T-helper 1 cell treated with Interleukin-12 subunit alpha and Interleukin-12 subunit beta and Interleukin-4 antibody, amounts not matched to agents 30 μg/mL and 1 μg/mL, for 36 hours (primary cell): Measurements from ENCODE around the gene ABHD18.
A peak's percentile ranks its signal among the peaks of the same experiment; 100 is the strongest.
"Not testable (repeated sequence)": the region's sequence is repeated elsewhere in the genome, so short reads cannot be mapped to it uniquely, and the experiment has no call there.

ENCODE experiments used
- H3K27ac Mint-ChIP-seq: one replicate; pipeline ENCODE4 v1.8.0; 2021; ENCODE audit warnings: mild to moderate bottlenecking, mixed read lengths
- H3K27me3 Mint-ChIP-seq: one replicate; pipeline ENCODE4 v1.8.0; 2021; ENCODE audit warnings: low read depth, mixed read lengths
- H3K36me3 Mint-ChIP-seq: one replicate; pipeline ENCODE4 v1.8.0; 2021; ENCODE audit warnings: low read depth, mixed read lengths
- H3K4me1 Mint-ChIP-seq: one replicate; pipeline ENCODE4 v1.8.0; 2021; ENCODE audit warnings: low read depth, mixed read lengths
- H3K4me3 Mint-ChIP-seq: one replicate; pipeline ENCODE4 v1.8.0; 2021; ENCODE audit warnings: mild to moderate bottlenecking, moderate library complexity, mixed read lengths
- H3K9me3 Mint-ChIP-seq: one replicate; pipeline ENCODE4 v1.8.0; 2021; ENCODE audit warnings: mixed read lengths

Gene ABHD18

DNA sequence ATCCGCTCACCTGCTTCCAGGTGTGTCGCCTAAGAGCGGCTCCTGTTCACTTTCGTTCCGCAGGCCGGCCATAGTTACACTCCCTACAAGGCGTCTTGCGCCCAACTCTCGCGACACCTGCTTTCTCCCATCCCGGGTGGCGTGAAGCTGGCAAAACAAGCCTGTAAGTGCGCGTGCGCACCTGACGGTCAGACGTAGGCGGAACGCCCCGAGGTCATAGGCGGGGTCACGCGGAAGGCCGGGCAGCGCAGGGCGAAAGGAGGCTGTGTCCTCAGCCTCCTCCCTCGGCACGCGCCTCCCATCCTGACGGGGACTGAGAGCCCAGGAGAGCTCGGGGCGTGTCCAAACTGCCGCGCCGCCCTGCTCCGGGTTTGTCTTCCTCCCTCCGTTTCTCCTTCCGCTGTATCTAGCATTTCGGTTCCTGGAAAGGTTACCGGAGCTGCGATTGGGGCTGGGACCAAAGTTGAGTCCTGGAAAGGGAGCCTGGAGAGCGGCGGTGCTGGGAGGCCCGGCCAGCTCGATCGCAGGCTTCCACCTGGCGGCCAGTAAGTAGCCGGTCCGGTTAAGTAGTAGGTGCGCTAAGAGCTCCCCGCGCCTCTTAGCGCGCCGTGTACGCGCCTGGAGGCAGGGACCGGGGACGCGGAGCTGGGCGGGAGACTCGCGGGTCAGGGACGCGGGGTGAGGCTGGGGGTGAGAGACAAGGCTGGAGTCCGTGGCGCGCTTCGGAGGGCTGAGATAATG lies at the start of gene ABHD18, which contains the start of gene MFSD8:
ABHD18 (plus strand) TSS at position 345 of the 741 bp plus-strand sequence. CDS start 17,550 bp downstream, outside the sequence.
MFSD8 (minus strand) TSS at position 112 of the 741 bp plus-strand sequence; CDS start at position 72, 40 bp downstream.
- peak within 1 kb of the TSS; percentile 78 for H3K4me3 Mint-ChIP-seq
- H3K9me3 Mint-ChIP-seq: no peaks in the 10 kb centered on the region
- peaks cover 5% of the 10 kb centered on the region for H3K36me3 Mint-ChIP-seq
- H3K27me3 Mint-ChIP-seq: no peaks in the 10 kb centered on the region
- peaks cover 24% of the 10 kb centered on the region for H3K4me1 Mint-ChIP-seq
- peak within 1 kb of the TSS; percentile 85 for H3K27ac Mint-ChIP-seq

DNA sequence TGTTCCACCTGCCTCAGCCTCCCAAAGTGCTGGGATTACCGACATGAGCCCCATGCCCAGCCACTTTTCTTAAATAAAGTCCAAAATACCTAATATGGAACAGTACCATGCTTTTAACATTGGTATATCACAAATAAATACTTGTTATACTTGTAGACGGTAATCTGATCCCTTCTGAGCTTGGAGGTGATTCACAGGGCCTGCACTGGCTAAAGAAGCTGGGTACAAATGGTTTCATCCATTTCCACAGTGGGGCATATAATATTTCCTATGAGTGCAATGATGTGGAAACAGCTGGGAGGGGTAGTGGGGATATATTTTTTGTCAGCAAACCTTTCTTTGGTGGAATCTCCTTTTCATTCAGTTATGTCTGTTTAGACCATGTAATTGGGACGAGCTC lies 48.7 kb upstream of the ABHD18 start:
- peaks cover 13% of the 10 kb centered on the region for H3K36me3 Mint-ChIP-seq
- no peak overlapping the region for H3K4me3 Mint-ChIP-seq
- no peaks in the 10 kb centered on the region for H3K9me3 Mint-ChIP-seq
- H3K4me1 Mint-ChIP-seq: no peaks in the 10 kb centered on the region
- no peak overlapping the region for H3K27ac Mint-ChIP-seq
- no peaks in the 10 kb centered on the region for H3K27me3 Mint-ChIP-seq

DNA sequence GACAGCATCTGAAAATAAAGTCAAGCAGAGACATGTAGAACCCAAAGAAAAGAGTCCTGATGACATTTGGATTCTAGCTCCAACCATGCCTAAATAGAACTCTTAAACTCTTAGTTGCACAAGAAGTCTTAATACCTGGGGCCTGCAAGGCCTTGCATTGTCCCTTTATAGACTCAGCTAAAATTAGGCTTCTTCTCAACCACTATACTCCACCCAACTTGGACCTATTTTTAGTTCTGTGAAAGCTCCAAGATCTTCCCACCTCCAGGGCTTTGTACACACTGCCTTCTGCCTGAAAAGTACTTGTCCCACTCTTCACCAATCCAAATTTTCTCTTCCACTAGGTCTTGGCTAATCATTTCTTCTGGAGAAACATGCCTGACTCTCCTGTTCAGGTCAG lies 48.1 kb upstream of the ABHD18 start:
- H3K27me3 Mint-ChIP-seq: no peaks in the 10 kb centered on the region
- peaks cover 13% of the 10 kb centered on the region for H3K36me3 Mint-ChIP-seq
- H3K4me1 Mint-ChIP-seq: no peaks in the 10 kb centered on the region
- H3K27ac Mint-ChIP-seq: no peak overlapping the region
- no peaks in the 10 kb centered on the region for H3K9me3 Mint-ChIP-seq
- H3K4me3 Mint-ChIP-seq: no peak overlapping the region

DNA sequence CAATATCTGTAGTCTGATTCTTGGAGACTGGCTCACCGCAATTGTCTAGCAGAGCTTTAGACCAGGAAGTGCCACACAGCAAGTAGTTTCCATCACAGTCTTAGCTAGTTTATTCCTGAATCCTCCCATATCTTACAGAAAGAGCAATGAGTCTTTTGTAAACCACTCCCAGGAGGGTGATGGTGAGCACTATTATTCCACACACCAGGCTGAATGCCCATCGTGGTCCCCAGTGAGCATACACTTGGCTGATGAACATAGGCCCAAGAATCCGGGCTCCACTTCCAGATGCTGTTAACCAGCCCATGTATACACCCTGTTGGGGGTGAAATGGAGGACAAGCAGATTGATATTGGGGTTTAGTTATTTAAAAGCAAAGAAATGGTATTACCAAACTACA lies 44.7 kb upstream of the ABHD18 start:
- Mint-ChIP-seq H3K4me3 (no peak overlapping the region), H3K27ac (no peak overlapping the region), H3K36me3 (peaks cover 17% of the 10 kb centered on the region), H3K27me3 (no peaks in the 10 kb centered on the region), H3K4me1 (no peaks in the 10 kb centered on the region), H3K9me3 (no peaks in the 10 kb centered on the region)

DNA sequence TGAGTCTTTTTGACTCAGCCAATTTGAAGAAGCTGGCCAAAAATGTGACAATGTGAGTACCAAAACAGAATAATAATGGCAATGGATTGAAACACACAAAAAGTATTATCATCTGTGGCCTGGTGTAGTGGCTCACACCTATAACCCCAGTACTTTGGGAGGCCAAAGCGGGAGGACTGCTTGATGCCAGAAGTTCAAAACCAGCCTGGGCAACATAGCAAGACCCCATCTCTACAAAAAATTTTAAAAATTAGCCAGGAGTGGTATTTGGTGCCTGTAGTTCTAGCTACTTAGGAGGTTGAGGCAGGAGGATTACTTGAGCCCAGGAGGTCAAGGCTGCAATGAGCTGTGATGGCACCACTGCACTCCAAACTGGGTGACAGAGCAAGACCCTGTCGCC lies 43.0 kb upstream of the ABHD18 start:
- H3K9me3 Mint-ChIP-seq: no peaks in the 10 kb centered on the region
- H3K27ac Mint-ChIP-seq: no peak overlapping the region
- H3K4me1 Mint-ChIP-seq: no peaks in the 10 kb centered on the region
- no peak overlapping the region for H3K4me3 Mint-ChIP-seq
- no peaks in the 10 kb centered on the region for H3K27me3 Mint-ChIP-seq
- peaks cover 23% of the 10 kb centered on the region for H3K36me3 Mint-ChIP-seq

DNA sequence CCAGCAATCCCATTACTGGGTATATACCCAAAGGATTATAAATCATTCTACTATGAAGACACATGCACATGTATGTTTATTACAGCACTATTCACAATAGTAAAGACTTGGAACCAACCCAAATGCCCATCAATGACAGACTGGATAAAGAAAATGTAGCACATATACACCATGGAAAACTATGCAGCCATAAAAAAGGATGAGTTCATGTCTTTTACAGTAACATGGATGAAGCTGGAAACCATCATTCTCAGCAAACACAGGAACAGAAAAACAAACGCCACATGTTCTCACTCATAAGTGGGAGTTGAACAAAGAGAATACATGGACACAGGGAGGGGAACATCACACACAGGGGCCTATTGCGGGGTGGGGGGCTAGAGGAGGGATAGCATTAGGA lies 39.5 kb upstream of the ABHD18 start:
- not testable (repeated sequence) for H3K9me3 Mint-ChIP-seq, H3K4me3 Mint-ChIP-seq, H3K27ac Mint-ChIP-seq, H3K27me3 Mint-ChIP-seq, H3K4me1 Mint-ChIP-seq
- peaks cover 15% of the 10 kb centered on the region for H3K36me3 Mint-ChIP-seq

DNA sequence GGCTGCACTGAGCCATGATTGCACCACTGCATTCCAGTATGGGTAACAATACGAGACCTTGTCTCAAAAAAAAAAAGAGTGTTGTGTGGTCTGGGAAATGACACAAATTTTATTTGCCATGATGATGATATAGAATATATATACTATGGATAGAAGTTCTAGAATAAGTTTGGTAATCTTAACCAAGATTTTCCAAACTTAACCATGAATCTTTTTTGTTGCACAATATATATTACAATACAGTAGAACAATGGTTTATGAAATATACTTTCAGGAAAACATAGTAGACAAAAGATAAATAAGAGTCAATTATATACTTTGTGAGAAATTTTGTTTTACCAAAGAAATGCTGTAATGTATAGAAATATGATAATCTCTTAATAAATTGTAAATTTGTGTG lies 35.0 kb upstream of the ABHD18 start:
- Mint-ChIP-seq H3K36me3 (peaks cover 9% of the 10 kb centered on the region), H3K4me1 (no peaks in the 10 kb centered on the region), H3K9me3 (no peaks in the 10 kb centered on the region), H3K27me3 (no peaks in the 10 kb centered on the region), H3K4me3 (no peak overlapping the region), H3K27ac (no peak overlapping the region)

DNA sequence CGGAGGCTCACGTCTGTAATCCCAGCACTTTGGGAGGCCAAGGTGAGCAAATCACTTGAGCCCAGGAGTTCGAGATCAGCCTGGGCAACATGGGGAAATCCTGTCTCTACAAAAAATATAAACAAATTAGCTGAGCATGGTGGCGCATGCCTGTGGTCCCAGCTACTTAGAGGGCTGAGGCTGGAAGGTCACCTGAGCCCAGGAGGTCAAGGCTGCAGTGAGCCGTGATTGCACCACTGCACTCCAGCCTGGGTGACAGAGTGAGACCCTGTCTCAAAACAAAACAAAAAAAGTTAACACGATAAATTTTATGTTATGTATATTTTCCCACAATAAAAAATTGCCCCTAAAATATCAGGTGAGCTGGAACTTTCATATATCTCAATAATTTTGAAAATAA lies 33.4 kb upstream of the ABHD18 start:
- H3K27ac Mint-ChIP-seq, H3K4me3 Mint-ChIP-seq, H3K9me3 Mint-ChIP-seq, H3K27me3 Mint-ChIP-seq, H3K36me3 Mint-ChIP-seq, H3K4me1 Mint-ChIP-seq: not testable (repeated sequence)

DNA sequence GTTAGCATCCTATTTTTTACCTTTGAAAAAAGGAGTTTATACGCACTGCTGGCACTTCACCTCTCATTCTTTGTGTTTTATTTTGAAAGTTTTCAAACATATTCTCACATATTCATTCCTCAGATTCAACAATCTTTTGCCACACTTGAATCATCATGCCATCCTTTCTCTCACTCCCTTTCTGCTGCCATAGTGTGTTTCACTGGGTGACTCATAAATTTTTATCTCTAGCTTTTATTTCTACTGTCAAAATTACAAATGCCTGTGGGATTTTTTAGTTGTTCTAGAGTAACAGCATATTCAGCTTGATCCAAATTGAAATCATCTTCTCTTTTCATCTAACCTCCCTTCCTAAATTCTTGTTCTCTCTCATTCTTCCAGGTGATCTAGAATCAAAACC lies 28.2 kb upstream of the ABHD18 start:
- peaks cover 12% of the 10 kb centered on the region for H3K36me3 Mint-ChIP-seq
- no peaks in the 10 kb centered on the region for H3K4me1 Mint-ChIP-seq
- no peaks in the 10 kb centered on the region for H3K9me3 Mint-ChIP-seq
- no peak overlapping the region for H3K4me3 Mint-ChIP-seq
- H3K27me3 Mint-ChIP-seq: no peaks in the 10 kb centered on the region
- H3K27ac Mint-ChIP-seq: no peak overlapping the region

DNA sequence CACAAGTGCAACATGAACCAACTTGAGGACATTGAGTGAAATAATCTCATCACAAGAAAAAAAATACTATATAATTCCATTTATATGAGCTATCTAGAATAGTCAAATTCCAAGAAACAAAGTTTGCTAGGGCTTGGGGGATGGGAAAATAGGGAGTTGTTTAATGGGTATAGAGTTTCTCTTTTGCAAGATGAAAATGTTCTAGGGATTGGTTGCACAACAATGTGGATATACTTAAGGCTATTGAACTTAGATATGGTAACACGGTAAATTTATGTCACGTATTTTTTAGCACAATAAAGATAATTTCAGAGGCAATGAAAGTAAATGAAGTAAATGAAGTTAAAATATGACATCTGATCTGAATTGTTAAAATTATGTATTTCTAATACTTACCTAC lies 8.1 kb upstream of the ABHD18 start:
- H3K4me3 Mint-ChIP-seq: no peak overlapping the region
- peaks cover 2% of the 10 kb centered on the region for H3K4me1 Mint-ChIP-seq
- H3K27me3 Mint-ChIP-seq: no peaks in the 10 kb centered on the region
- H3K27ac Mint-ChIP-seq: no peak overlapping the region
- H3K9me3 Mint-ChIP-seq: no peaks in the 10 kb centered on the region
- peaks cover 4% of the 10 kb centered on the region for H3K36me3 Mint-ChIP-seq

DNA sequence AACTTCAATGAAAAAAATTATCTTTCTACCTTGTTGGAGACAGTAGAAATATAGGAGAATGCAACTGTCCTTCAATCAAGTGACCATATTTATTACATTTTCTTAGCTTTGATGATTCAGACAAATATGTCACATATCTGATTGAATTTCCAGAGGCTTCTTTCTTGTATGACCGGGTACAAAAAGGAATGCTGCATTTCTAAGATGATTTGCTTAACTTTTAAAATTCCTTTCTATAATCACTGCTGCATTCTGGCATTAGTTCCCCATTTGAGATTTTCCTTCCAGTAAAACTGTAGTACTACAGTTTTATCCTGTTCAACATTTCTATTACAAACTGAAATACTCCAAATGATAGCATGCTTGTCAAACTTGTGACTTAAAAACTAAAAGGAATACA lies 5.4 kb upstream of the ABHD18 start:
- no peaks in the 10 kb centered on the region for H3K9me3 Mint-ChIP-seq
- H3K4me3 Mint-ChIP-seq: no peak overlapping the region
- no peaks in the 10 kb centered on the region for H3K27me3 Mint-ChIP-seq
- H3K27ac Mint-ChIP-seq: no peak overlapping the region
- peaks cover 6% of the 10 kb centered on the region for H3K36me3 Mint-ChIP-seq
- H3K4me1 Mint-ChIP-seq: peaks cover 10% of the 10 kb centered on the region

DNA sequence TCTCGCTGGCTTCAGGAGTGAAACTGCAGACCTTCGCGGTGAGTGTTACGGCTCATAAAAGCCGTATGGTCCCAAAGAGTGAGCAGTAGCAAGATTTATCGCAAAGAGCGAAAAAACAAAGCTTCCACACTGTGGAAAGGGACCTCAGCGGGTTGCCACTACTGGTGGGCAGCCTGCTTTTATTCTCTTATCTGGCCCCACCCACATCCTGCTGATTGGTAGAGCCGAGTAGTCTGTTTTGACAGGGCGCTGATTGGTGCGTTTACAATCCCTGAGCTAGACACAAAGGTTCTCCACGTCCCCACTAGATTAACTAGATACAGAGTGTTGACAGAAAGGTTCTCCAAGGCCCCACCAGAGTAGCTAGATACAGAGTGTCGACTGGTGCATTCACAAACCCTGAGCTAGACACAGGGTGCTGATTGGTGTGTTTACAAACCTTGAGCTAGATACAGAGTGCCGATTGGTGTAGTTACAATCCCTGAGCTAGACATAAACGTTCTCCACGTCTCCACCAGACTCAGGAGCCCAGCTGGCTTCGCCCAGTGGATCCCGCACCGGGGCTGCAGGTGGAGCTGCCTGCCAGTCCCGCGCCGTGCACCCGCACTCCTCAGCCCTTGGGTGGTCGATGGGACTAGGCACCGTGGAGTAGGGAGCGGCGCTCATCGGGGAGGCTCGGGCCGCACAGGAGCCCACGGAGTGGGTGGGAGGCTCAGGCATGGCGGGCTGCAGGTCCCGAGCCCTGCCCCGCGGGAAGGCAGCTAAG lies 1.4 kb upstream of the ABHD18 start:
- H3K4me1 Mint-ChIP-seq: peaks cover 23% of the 10 kb centered on the region
- H3K27me3 Mint-ChIP-seq, H3K36me3 Mint-ChIP-seq, H3K9me3 Mint-ChIP-seq: not testable (repeated sequence)
- peak overlapping the region; percentile 75 for H3K4me3 Mint-ChIP-seq
- peak overlapping the region; percentile 64 for H3K27ac Mint-ChIP-seq

DNA sequence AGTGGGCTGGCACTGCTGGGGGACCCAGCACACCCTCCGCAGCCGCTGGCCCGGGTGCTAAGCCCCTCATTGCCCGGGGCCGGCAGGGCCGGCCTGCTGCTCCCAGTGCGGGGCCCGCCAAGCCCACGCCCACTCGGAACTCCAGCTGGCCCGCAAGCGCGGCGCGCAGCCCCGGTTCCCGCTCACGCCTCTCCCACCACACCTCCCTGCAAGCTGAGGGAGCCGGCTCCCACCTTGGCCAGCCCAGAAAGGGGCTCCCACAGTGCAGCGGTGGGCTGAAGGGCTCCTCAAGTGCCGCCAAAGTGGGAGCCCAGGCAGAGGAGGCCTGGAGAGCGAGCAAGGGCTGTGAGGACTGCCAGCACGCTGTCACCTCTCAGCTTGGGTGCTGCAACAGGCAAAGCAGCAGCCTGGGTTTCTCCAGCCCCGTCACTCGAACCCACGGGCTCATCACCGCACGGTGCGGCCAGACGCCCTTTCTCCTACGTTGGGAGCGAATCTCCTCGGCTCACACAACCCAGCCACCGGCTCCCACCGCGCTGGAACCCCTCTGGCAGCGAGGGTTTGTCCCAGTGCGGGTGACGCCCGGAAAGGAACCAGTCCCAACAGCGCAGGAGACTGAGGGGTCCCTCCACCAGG lies 662 bp upstream of the ABHD18 start:
- not testable (repeated sequence) for H3K9me3 Mint-ChIP-seq, H3K36me3 Mint-ChIP-seq, H3K27me3 Mint-ChIP-seq
- Mint-ChIP-seq H3K4me1 (peaks cover 24% of the 10 kb centered on the region), H3K4me3 (peak overlapping the region; percentile 78), H3K27ac (peak overlapping the region; percentile 85)

DNA sequence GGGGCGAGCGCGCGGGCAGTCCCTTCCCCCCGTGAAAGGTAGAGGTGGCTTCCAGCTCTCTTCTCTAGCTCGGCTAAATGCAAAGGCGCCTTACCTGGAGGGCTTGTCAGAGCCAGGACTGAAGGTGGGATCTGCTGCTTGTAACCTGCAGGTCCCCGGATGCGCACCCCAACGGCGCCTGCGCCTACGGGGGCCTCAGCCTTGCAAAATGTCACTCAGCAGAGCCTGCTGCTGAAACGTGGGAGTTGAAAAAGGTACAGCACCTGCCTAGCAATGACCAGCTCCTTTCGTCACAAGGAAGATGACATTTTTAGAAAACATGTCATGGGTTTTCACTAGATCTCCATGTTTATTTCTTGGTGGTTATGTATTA lies 583 bp downstream of the ABHD18 start:
- Mint-ChIP-seq H3K27ac (peak overlapping the region; percentile 85), H3K27me3 (no peaks in the 10 kb centered on the region), H3K36me3 (peaks cover 5% of the 10 kb centered on the region), H3K9me3 (no peaks in the 10 kb centered on the region), H3K4me1 (peaks cover 24% of the 10 kb centered on the region), H3K4me3 (peak overlapping the region; percentile 78)
